GM19463 (cell line): ENCODE data around the gene SNX18.
"Not testable (repeated sequence)": the region's sequence is repeated elsewhere in the genome, so short reads cannot be mapped to it uniquely, and the experiment has no call there.

ENCODE experiments used
- ATAC-seq: cut with Tn5 transposase; IDR thresholded peaks from one replicate; pipeline ENCODE4 v1.9.1; 2021; ENCODE audit warnings: mild to moderate bottlenecking, moderate library complexity; ENCODE audit not compliant: unreplicated experiment

Gene SNX18

DNA sequence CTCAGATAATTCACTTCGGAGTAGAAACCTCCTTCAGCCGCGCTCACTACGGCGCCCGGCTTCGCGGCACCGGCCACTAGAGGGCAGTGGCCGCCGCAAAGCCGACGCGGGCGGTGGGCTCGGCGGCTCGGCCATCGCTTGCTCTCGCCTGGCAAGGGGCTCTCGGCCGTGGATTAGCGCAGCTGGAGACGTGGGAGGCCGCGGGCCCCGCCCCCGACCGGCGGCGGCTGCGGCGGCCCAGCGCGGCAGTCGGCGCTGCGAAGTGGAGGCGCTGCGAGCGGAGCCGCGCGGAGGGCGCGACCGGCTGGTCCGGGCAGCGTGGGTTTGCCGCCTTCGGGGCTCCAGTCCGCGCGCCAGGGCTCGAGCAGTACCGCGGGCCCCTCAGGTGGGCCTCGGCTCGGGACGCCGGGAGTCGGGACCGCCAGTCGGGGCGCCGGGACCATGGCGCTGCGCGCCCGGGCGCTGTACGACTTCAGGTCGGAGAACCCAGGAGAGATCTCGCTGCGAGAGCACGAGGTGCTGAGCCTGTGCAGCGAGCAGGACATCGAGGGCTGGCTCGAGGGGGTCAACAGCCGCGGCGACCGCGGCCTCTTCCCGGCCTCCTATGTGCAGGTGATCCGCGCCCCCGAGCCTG is at the start of gene SNX18:
SNX18 (plus strand) TSS at position 248 of the 634 bp plus-strand sequence; CDS start at position 442, 194 bp downstream.
- peak; percentile 96 for ATAC-seq

GRCh38 chr5:54469622-54470021 is 47.9 kb upstream of the SNX18 start:
- ATAC-seq: peak; percentile 83

DNA sequence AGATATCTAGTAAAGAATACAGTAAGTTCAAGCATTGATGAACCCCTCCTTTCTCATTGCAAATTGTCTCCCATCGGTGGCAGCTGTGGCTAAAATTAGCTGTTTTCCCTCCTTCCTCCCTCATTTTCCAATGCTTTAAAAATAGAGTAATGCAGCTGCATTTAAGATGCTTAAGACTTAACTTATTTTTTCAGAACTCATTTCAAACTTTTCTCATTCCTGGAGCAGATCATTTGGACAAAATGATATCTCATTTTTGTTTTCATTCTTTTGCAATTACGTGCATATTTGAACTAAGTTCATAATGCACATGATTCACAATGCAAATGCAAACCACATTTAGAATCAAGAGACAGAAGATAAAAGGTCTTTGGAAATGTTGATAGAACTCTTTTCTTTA is 47.4 kb upstream of the SNX18 start:
- no peak for ATAC-seq

GRCh38 chr5:54470677-54471076 is 46.9 kb upstream of the SNX18 start:
- no peak for ATAC-seq

GRCh38 chr5:54471398-54471797 is 46.2 kb upstream of the SNX18 start:
- no peak for ATAC-seq

- no peak for ATAC-seq
These were observed 40.9 kb upstream of the SNX18 start for GRCh38 chr5:54476682-54477081.

GRCh38 chr5:54477941-54478478 is 39.5 kb upstream of the SNX18 start:
- ATAC-seq: no peak

DNA sequence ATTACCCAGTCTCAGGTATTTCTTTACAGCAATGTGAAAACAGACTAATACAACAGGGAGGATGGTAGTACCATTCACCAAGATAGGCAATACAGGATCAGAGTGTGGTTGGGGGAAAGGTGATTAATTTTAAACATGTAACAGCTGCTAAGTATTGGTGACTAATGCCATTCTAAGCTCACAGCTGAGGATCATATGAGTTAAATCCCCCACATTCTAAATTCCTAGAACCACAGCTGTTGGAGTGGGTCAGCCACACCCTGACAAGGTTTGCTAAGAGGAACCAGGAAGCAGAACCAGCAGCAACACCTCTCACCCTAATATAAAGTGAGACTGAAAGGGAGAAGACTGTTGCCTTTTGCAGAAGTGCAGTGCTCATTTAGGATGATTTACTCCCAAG is 37.3 kb upstream of the SNX18 start:
- ATAC-seq: no peak

GRCh38 chr5:54484219-54484894 is 33.2 kb upstream of the SNX18 start:
- no peak for ATAC-seq

DNA sequence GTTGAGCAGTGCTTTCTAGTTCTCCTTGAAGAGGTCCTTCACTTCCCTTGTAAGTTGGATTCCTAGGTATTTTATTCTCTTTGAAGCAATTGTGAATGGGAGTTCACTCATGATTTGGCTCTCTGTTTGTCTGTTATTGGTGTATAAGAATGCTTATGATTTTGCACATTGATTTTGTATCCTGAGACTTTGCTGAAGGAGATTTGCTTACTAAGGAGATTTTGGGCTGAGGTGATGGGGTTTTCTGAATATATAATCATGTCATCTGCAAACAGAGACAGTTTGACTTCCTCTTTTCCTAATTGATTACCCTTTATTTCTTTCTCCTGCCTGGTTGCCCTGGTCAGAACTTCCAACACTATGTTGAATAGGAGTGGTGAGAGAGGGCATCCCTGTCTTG is 31.9 kb upstream of the SNX18 start:
- not testable (repeated sequence) for ATAC-seq

- ATAC-seq: not testable (repeated sequence)
These were observed 27.9 kb upstream of the SNX18 start for GRCh38 chr5:54489648-54489979.

GRCh38 chr5:54491326-54491725 is 26.2 kb upstream of the SNX18 start:
- ATAC-seq: no peak

DNA sequence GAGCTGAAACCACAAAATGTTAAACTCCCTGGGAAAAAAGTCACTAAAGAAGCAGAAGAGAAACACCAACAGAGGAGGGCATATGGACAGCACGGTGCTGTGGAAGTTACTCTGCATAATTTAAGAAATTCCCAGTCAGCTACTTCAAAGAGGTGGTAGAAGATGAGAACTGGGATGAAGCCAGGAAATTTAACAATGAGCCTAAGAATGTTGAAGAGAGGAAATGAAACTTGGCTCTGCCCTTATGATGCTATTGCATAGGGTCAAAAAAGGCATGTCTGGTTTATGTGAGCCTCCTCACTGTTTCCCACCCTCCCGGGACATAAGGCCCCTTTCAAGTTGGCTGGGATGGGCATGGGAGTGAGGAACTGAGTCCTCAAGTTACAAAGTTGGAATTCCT is 25.4 kb upstream of the SNX18 start:
- no peak for ATAC-seq

DNA sequence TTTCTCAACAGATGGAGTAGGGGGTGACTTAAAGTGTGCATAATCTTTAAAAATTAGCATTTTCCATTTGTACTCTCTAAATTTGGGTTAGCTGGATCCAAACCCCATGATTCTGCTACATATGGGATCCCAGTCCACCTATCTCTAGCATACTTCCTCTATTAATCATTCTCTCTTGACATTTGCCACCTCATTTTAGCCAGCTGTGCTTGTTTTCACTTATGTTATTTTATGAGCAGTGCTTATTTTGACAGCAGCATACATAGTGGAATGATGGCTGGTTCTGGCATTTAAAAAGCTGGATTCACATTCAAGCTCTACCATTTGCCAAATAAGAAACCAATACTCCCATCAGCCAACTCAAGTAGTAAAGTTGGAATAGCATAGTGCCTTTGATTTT is 22.5 kb upstream of the SNX18 start:
- no peak for ATAC-seq

- ATAC-seq: no peak
These were observed 3.3 kb upstream of the SNX18 start for GRCh38 chr5:54514291-54514690.

GRCh38 chr5:54514841-54515432 is 2.6 kb upstream of the SNX18 start:
- no peak for ATAC-seq

GRCh38 chr5:54515634-54516033 is 1.9 kb upstream of the SNX18 start:
- no peak for ATAC-seq

- ATAC-seq: no peak
These were observed 1.4 kb upstream of the SNX18 start for GRCh38 chr5:54516051-54516655.

GRCh38 chr5:54517174-54517511 is 416 bp upstream of the SNX18 start:
- no peak for ATAC-seq

GRCh38 chr5:54518146-54518817 is 723 bp downstream of the SNX18 start:
- peak; percentile 24 for ATAC-seq

DNA sequence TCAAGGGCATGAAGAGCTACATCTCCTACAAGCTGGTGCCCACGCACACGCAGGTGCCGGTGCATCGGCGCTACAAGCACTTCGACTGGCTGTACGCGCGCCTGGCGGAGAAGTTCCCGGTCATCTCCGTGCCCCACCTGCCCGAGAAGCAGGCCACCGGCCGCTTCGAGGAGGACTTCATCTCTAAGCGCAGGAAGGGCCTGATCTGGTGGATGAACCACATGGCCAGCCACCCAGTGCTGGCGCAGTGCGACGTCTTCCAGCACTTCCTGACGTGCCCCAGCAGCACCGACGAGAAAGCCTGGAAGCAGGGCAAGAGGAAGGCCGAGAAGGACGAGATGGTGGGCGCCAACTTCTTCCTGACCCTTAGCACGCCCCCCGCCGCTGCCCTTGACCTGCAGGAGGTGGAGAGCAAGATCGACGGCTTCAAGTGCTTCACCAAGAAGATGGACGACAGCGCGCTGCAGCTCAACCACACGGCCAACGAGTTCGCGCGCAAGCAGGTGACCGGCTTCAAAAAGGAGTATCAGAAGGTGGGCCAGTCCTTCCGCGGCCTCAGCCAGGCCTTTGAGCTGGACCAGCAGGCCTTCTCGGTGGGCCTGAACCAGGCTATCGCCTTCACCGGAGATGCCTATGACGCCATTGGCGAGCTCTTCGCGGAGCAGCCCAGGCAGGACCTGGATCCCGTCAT is 1.4 kb downstream of the SNX18 start:
- no peak for ATAC-seq
